ENCODE results near the gene MMP8. TPM values are rescaled to one million over a fixed set of nuclear protein-coding genes. Genes with fewer than 3 reads are reported as not detected.

MMP8 gene
- polyA plus RNA-seq, 3 donors = 0.14 TPM; not detected in 2

- H3K4me2 ChIP-seq (replicated peaks; ENCODE audit: extremely low read depth, low read length, poor library complexity, severe bottlenecking) = no peak overlapping the region
- Mint-ChIP-seq H3K27me3 (ENCODE audit: low read depth in 3 of 3) (peaks cover 11 to 39% (median 28%) of the 10 kb centered on the region in 3 donors), H3K36me3 (no peaks in the 10 kb centered on the region), H3K9me3 (peaks cover 0 to 5% (median 2%) of the 10 kb centered on the region in 7 donors), H3K4me3 (no peak overlapping the region), H3K27ac (no peak overlapping the region), H3K4me1 (no peaks in the 10 kb centered on the region)
- H2AFZ ChIP-seq (ENCODE audit: insufficient read depth, low read depth, low read length, poor library complexity, severe bottlenecking) = no peak overlapping the region
- TF ChIP-seq CTCF (IDR thresholded peaks at IDR 0.05) = no peak
- intact Hi-C loops (cut with micrococcal nuclease) = no loop called here
- H3K27ac ChIP-seq (ENCODE audit: low read depth in 1 of 2, low read length in 2 of 2) = no peak overlapping the region
- no peak overlapping the region for H3K9ac ChIP-seq (ENCODE audit: insufficient read depth, low read length, poor library complexity, severe bottlenecking)
- no peaks in the 10 kb centered on the region for H3K79me2 ChIP-seq (ENCODE audit: insufficient read depth, low read length)
- WGBS (ENCODE audit: insufficient coverage) = 38% methylated on average over 10 of the region's 18 CpGs
- H3K4me1 ChIP-seq (ENCODE audit: control insufficient read depth in 1 of 2, insufficient read depth in 2 of 2, low read length in 2 of 2) = no peaks in the 10 kb centered on the region
- H3K36me3 ChIP-seq (replicated peaks in 1 of 2; ENCODE audit: control insufficient read depth in 1 of 2, insufficient read depth in 2 of 2, low read length in 2 of 2) = no peaks in the 10 kb centered on the region
- peaks cover 10 to 17% of the 10 kb centered on the region in 2 donors for H3K27me3 ChIP-seq (ENCODE audit: control insufficient read depth in 2 of 2, insufficient read depth in 2 of 2, low read length in 2 of 2)
- DNase-seq = no peak
- H3K4me3 ChIP-seq (replicated peaks in 1 of 3; ENCODE audit: low read depth in 2 of 3, low read length in 3 of 3) = no peak overlapping the region
- no peaks in the 10 kb centered on the region for H3K9me3 ChIP-seq (replicated peaks in 1 of 2; ENCODE audit: control insufficient read depth in 1 of 2, insufficient read depth in 1 of 2, low read length in 2 of 2)
- H4K20me1 ChIP-seq (ENCODE audit: insufficient read depth, low read length) = no peaks in the 10 kb centered on the region
Measured at GRCh38 chr11:102767800-102768199, 43.0 kb upstream of the MMP8 start.

GRCh38 chr11:102763440-102763839 is 38.7 kb upstream of the MMP8 start:
- peaks cover 9% of the 10 kb centered on the region for H3K4me1 Mint-ChIP-seq
- H3K9me3 Mint-ChIP-seq = peaks cover under 1 to 6% (median 3%) of the 10 kb centered on the region in 7 donors
- H3K4me1 ChIP-seq (ENCODE audit: control insufficient read depth in 1 of 2, insufficient read depth in 2 of 2, low read length in 2 of 2) = peaks cover 3 to 12% of the 10 kb centered on the region in 2 donors
- no peak for TF ChIP-seq CTCF (IDR thresholded peaks at IDR 0.05)
- no peak for DNase-seq
- H2AFZ ChIP-seq (ENCODE audit: insufficient read depth, low read depth, low read length, poor library complexity, severe bottlenecking) = no peak overlapping the region
- H3K4me3 ChIP-seq (replicated peaks in 1 of 3; ENCODE audit: low read depth in 2 of 3, low read length in 3 of 3) = no peak overlapping the region
- H3K4me3 Mint-ChIP-seq = no peak overlapping the region
- no peaks in the 10 kb centered on the region for H3K36me3 ChIP-seq (replicated peaks in 1 of 2; ENCODE audit: control insufficient read depth in 1 of 2, insufficient read depth in 2 of 2, low read length in 2 of 2)
- WGBS (ENCODE audit: insufficient coverage) = no CpG with 5 or more reads among the region's 2 CpGs
- H3K27ac ChIP-seq (ENCODE audit: low read depth in 1 of 2, low read length in 2 of 2) = no peak overlapping the region
- H3K9me3 ChIP-seq (replicated peaks in 1 of 2; ENCODE audit: control insufficient read depth in 1 of 2, insufficient read depth in 1 of 2, low read length in 2 of 2) = no peaks in the 10 kb centered on the region
- H3K79me2 ChIP-seq (ENCODE audit: insufficient read depth, low read length) = no peaks in the 10 kb centered on the region
- no peaks in the 10 kb centered on the region for H4K20me1 ChIP-seq (ENCODE audit: insufficient read depth, low read length)
- no peak overlapping the region for H3K4me2 ChIP-seq (replicated peaks; ENCODE audit: extremely low read depth, low read length, poor library complexity, severe bottlenecking)
- H3K36me3 Mint-ChIP-seq = no peaks in the 10 kb centered on the region
- intact Hi-C loops (cut with micrococcal nuclease) = no loop called here
- H3K27ac Mint-ChIP-seq = no peak overlapping the region
- no peak overlapping the region for H3K9ac ChIP-seq (ENCODE audit: insufficient read depth, low read length, poor library complexity, severe bottlenecking)
- peaks cover 18 to 36% (median 33%) of the 10 kb centered on the region in 3 donors for H3K27me3 Mint-ChIP-seq (ENCODE audit: low read depth in 3 of 3)
- peaks cover 13 to 24% of the 10 kb centered on the region in 2 donors for H3K27me3 ChIP-seq (ENCODE audit: control insufficient read depth in 2 of 2, insufficient read depth in 2 of 2, low read length in 2 of 2)
